ENCODE results near the gene NUDT12.

NUDT12 gene

DNA sequence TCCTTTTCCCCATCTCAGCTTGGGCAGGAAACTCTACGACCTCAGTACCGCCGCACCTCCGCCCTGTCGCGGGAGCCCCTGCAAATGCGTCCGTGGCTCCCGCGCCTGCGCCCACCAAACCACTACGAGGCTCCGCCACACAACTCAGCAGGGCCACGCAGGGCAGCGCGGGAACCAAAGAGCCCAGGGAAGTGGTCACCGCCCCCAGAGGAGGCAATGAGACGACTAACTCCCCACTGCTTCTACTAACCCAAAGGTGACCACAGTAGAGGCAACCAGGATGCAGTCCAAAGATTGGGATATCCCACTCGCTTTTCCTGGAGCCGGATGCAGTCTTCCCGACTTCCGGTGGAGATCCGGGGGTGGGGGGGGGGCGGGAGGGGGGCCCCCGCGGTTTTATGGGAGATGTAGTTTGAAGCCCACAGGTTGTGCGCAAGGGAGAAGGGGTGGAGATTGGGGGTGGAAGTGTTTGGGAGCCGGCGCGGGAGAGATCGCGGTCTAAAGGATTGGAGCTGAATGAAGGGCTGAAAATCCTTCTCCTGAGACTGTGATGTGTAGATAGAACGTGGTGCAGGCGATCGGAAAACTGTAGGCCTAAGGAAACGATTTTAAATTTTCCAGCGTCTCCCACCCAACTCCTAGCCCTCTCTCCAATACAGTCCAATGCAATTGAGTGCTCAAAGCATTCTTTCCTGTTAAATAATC is at the start of gene NUDT12:
Gene NUDT12 (minus strand): TSS at position 337 of the 705 bp plus-strand sequence. CDS start 2,541 bp downstream, outside the sequence.
- peak in 1 of 2 donors; percentile 58 for DNase-seq

DNA sequence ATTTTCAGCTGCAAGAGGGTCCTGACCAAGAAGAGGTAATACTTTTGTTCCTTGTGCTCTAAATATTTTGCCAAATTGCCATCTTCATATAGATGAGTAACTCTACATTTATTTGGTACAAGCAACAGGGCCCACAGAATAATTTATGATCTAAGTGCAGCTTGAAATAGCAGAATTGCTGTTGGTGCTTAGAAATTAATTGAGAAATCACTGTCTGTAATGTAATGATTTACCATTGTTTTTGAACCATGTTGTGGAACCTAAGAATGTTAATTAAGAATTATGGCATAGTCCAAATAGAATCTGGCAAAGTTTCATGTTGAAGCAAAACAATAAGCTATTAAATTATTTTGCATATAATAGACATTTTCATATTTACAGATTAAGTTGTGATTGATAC is 44.8 kb upstream of the NUDT12 start:
- DNase-seq, result no peak

DNA sequence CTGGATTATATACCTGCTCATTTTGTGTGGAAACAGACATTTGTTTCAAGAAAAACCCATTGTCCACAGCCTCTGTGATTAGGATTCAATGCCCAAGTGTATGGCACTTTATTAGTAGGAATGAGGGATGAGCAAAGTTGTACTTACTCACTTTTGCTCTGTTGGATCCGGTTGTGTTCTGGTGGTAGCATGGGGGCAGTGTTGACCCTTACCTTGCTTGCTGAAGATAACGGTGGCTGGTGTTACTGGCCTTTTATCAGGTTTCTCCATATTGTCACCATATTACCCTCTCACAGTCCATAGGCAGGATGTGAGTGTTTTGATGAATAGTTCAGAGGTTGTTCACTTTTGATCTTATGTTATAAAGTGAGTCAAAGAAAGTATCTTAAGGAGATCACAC is 42.7 kb upstream of the NUDT12 start:
- DNase-seq, result no peak

DNA sequence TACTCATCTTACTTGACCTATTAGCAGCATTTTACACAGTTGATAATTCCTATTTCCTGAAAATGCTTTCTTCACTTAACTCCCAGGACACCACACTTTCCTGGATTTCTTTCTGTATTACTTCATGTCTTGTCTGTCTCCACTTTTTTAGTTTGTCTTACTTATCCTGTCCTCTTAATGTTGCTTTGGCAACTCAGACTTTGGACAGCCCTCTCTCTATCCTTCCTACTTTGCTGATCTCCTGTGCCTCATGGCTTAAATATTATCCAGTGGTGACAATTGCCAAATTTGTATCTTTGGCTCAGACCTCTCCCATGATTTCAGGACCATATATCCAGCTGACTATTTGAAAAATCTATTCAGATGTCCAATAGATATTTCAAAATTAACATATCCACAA is 39.8 kb upstream of the NUDT12 start:
- DNase-seq, result no peak

DNA sequence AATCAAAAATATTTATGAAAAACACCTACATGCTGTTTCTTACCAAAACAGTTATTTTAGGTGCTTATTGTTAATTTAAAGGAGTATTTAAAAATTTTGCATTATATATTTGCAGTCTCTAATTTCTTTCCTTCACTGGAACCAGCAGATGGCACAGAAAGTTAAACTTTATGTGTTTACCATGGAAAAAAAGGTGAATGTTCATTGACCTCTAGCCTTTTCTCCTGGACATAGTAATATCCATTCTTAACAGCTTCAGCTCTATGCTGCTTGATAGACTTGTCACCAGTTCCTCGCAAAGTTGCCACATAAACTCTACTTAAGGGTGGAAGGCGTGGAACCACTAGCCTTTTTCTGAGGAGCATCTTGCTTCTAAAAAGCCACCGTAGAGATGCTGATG is 38.7 kb upstream of the NUDT12 start:
- DNase-seq, result no peak

DNA sequence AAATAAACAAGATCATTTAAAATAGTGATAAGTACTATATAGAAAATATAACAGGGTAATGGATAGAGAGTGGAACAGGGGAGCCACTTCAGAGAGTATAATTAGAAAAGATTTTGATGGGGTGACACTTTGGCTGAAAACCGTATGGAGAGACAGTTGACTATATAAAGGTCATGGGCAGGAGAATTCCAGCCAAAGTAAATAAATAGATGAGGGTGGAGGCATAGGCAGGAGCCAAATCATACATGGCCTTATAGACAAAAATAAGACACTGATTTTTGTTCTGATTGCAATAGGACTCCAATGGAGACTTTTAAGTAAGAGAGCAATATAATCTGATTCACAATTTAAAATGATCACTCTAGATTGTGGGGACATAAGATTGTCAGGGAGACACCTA is 37.5 kb upstream of the NUDT12 start:
- DNase-seq, result no peak

DNA sequence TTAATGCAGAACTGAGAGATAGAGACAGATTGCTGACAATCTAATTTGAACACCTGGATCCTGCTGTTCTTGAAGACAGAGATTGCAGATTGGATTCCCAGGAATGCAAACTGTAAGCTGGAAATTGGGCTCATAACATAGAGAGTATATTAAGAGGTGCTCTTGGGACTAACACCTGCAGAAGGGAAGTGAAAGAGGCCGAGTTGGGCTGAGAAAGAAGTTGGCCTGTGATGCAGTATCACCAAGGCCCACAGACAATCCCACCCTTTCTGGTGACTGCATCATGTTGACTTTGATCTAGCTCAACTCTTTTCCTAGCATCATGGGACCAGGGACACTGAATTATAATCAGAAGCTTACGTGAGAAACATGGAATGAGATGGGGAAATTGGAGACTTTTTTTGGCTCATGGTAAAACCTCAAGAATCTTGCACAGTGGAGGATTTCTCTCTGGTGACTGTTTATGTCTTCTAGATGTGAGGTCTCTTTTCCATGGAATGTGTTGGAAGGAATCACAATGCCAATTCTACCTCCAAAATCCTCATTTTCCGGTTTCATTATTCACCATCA is 36.5 kb upstream of the NUDT12 start:
- no peak for DNase-seq

DNA sequence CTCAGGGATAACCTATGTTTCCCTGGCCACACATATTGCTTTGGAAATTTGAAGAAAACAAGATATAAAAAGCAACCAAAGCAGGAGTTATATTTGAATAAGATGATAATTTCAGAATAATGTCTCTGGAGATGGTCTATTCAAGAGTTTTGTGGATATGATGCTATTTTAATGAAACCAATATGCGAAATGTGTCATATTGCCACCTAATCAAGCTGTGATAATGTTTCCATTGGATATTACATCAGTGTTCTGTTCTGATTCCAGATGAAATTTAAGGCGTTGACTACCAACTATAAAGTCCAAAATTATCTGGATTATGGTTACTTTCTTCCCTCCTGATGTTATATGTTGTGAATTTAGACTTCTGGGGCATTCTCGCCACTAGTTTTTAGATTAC is 27.6 kb upstream of the NUDT12 start:
- DNase-seq, result no peak

DNA sequence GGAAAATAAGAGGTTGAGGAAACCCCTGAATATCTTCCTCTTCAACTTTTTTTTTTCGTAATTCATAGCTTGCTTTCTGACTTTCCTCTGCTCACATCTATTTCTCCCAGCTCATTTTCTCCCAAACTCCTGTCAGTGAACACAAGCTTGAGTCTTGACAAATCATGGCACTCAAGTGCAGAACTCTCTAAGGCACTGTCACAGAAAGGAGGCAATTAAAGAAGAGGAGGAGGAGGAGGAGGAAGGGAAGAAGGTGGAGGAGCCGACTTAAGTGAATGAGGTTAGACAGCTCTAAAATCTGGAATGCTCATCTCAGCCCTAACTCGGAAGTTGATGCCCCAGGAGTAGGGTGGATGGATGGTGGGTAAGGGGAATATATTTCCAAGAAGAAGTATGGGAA is 27.2 kb upstream of the NUDT12 start:
- no peak for DNase-seq

DNA sequence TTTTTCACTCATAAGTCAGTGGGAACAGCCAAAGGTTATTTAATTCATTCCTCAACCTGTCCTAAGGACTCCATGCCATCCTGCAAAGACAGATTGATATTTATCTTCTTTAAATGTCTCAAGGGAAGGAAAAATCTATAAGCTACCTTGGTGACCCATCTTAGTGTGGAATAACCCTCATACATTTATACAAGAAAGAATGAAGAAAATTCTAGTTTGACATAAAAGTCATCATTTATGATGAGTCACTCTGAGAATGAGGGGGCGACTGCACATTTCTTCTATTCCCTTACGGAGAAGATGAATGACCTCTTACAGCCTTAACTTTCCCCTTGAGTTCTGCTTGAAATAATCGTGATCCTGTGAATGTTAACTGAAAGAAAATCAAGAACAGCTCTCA is 26.8 kb upstream of the NUDT12 start:
- no peak for DNase-seq

DNA sequence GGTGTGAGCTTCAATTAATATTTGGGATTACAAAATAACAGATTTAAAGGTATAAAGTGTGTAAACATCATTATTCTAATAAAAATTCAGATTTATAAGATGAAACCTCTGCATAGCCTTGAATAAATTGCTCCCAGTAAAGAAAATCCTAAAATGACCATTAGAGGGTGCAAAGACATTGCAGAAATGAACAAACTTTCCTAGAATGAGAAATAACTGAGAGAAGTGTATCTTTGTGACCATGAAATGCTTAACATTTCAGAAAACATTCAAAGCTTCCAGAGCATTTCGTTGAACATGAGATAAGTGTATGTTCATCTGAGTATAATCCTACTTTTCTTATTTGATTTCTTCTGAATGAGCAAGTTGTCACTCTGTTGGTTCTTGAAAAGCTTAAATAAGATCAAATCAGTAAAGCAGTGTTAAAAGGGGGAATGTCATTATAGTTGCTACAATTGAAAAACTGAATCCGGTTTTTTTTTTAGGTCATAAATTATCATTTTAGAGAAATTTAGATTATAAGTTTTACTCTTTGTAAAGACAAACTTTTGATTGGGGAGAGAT is 24.7 kb upstream of the NUDT12 start:
- DNase-seq, result no peak

DNA sequence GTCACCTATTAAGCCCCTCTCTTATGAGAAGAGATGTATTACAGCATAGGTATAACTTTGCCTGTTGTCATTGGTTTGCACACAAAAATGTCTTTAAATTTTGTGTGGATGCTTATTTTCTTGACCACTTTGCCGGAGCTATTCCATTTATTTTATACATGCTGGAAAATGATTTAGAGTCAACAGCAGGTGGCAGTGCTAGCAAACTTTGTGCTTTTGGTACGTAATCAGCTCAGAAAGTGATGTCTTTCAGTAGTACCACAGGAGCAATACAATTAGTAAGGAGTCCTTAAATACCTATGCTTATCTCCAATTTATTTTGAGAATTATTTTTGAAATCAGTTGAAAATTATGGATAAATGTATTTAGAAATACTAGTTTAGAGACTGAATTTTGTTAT is 19.8 kb upstream of the NUDT12 start:
- DNase-seq, result peak in 1 of 2 donors; percentile 28

DNA sequence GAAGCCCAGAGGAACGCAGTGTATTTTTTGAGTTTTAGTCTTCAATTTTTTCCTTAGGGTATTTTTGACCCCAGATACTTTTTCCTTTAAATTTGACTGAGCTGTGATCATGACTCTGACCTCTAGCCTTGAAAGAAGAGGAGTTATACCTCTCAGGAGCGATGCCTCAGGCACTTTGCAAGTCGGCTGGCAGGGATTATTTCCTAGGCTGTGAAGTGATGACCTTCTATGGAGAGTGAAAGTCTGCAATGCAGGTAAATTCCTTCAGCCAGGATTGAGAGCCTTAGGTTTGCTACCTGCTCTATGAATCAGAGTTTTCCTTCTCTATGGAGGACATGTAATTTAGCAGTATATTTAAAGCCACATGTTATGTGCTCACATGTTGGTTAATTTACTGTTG is 10.8 kb upstream of the NUDT12 start:
- no peak for DNase-seq

DNA sequence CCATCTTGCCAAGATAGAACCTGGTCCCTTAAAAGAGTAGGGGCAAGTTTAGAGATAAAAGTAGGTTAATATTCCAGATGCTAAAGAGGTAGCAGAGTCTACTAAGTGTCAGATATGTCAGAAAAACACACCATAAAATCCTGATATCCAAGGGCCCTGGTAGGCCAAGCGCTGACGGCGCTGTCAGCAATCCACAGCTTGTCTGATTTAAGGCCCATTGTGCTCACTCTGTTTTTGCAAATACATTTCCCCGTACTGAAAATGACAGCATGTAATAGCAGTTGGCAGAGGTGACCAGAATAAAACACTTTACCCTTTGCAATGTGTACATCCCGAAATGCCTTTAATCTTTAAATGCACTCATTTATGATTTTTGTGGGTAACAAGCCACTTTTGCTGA is 9.9 kb upstream of the NUDT12 start:
- no peak for DNase-seq

DNA sequence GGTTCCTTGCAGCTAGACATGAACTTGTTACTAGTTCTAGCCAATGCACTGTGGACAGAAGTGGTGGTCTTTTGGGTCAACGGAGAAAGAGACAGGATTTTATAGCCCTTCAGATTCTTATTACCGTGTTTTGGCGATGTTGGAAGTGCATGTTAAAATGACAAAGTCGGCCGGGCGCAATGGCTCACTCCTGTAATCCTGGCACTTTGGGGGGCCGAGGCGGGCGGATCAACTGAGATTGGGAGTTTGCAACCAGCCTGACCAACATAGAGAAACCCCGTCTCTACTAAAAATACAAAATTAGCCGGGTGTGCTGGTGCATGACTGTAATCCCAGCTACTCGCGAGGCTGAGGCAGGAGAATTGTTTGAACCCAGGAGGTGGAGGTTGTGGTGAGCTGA is 9.1 kb upstream of the NUDT12 start:
- no peak for DNase-seq

DNA sequence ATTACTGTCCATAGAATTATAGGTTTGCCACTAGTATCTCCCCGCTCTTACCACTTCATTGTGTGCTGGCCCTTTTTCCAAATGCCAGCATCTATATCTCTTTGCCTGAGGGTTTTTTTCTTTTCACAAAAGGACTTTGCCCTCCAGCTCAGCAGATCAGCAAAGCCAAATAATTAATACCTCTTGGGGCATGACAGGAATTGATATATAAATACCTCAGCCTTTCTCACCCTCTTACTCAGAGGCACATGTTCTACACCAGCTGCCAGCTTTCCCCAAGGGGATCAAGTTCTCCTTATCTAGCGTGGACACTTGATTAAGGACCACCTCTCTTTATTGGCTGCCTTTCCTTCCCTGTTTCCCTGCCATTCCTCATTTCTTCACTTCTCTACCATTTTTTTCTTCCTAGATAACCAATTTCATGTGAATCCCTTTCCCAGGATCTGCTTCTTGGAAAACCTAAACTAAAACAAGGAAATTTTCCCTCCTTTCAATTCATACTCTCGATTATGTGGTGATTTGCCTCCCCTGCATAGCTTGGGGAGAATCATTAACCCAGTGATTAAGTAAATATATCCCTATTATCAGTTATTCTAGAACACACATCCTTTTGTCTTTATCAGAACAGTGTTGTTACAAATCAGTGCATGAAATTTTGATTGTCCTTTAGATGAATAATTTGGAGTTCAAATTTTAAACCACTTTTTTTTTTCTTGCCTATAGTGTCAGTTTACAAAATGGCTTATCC is 6.9 kb upstream of the NUDT12 start:
- no peak for DNase-seq

DNA sequence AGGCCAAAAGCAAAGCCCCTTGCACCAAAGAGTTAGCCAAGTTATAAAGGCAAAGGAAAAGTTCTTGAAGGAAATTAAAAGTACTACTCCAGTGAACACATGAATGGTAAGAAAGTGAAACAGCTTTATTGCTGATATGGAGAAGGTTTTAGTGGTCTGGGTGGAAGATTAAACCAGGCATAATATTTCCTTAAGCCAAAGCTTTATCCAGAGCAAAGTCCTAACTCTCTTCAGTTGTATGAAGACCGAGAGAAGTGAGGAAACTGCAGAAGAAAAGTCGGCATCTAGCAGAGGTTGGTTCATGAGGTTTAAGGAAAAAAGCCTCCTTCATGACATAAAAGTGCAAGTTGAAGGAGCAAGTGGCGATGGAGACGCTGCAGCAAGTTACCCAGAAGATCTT is 3.1 kb upstream of the NUDT12 start:
- DNase-seq, result no peak

DNA sequence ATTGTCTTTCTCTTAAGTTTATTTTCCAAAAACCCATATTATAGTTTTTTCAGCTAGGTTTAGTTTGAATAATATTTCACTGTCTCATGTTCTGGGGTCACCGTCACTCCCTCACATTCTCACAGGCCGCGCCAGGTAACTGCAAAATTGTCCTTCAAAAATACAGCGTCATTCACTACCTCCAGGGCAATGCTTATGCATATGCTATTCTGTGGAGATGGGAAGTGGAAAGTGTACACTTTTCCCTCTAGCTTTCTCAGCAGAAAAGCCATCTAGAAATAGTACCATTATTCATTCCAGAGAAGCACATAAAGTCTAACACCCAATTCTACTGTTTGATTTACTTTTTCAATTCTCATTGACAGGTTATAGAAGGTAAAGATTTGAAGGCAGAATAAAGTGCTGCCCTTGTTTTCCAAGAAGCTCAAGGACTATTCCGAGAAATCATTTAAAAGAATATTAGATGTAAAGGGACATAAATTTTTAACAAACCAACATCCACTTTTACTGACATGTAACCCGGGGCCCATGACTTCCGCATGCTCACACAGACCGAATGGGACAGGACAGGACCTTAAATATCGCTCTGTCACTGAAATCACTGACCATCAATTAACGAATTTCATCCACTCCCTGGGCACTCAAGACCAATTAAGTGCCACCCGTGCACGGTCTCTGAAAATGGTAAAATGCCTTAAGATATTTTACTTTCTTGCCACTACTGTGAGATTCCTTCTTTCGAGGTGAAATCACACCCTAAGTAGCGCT is 720 bp downstream of the NUDT12 start:
- no peak for DNase-seq

DNA sequence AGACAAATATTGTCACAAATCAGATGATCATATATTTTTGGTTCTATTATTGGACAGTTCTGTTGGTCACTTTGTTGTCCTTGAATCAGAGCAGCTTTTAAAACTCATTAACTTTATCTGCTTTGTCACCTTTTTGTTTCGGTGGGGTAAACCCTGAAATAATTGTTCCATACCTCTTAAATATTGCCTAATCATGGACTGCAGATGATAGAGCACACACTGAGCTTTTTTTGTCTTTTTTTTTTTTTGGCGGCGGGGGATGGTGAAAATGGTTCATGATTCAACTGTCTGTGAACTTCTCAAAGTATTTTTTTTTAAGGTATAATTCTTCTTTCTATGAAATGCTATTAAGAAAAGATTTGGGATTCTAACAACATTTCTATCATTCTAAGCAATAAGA is 1.8 kb downstream of the NUDT12 start:
- DNase-seq, result no peak

DNA sequence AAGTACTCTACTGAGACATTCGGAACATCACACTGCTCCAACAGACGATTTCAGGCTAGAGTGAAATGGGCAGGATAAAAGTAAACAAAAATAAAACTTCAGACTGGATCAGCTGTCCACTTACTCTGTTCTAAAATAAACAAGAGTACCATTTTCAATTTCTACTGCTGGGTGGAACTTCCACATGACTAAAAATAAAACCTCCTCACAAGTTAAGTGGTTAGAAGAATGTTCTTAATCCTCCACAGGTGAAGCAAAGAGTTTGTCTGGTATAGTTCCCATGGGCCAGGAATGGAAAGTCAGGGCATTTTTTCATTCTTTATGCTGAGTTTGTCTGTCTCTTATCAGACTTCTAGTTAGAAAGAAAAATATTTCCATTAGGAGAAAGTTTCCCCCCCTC is 15.7 kb downstream of the NUDT12 start:
- no peak for DNase-seq

DNA sequence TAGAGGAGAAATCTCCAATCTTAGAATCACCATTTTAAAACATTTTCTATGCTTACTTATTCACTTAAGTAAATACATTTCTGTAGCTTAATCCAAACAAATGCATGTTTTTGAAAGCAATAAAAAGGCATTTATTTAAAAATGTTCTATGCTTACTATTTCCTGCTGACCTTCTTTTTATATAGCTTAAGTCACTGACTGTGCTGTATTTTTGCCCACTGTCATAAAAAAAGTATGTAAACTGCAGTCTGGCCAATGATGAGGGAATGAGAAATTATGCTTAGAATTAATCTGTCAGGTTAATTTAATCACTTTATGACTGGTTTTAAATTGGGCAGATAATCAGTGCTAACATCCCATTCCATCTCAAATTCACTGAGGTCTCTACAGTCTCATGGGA is 20.1 kb downstream of the NUDT12 start:
- DNase-seq, result no peak

DNA sequence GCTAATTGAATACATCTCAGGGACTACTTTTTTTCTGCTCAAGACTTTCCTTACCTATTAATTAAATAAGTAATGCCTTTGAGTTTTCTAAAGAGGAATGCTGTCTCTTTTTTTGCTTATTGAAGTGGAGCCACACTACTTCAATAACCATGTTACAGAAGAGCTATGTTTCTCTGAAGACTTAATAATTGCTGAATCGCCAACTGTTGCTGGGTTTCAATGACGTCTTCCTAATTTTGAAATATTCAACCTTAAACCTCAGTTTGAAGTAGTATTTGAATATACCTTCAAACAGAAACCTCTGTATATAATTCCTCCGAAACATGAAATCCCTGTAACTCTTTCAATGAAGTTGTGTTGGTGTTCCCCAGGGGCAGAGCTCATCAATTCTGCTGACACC is 21.0 kb downstream of the NUDT12 start:
- no peak for DNase-seq

DNA sequence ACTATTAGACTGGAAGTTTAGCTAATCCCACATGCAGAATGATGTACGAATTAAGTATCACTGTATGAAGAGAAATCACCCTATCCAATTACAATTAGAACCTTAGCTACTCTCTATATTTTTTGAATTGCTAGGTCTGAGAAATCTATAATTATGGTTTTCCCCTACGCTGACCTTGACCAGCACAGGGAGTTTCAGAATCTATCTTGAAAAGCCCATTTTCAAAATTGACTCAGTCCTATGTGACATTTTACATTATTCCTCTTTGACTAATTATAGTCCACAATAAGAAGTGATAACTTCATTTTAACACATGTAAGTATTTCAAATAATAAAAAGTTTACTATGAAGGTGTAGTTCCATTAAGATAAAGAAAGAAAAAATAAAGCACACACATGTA is 21.5 kb downstream of the NUDT12 start:
- no peak for DNase-seq

Measured in bone marrow (tissue), 2 donors.